GM18861 (cell line): ENCODE data around the gene CFAP45.

Source experiments
- ATAC-seq: cut with Tn5 transposase; IDR thresholded peaks from one replicate; pipeline ENCODE4 v1.9.1; 2021; ENCODE audit not compliant: unreplicated experiment

The CFAP45 gene

GRCh38 chr1:159828581-159829272 is 71.2 kb downstream of the CFAP45 start:
- no peak for ATAC-seq

- ATAC-seq: no peak
Observed at GRCh38 chr1:159828176-159828575, 71.8 kb downstream of the CFAP45 start.

- no peak for ATAC-seq
Observed at GRCh38 chr1:159827549-159827948, 72.4 kb downstream of the CFAP45 start.

GRCh38 chr1:159827102-159827490 is 72.9 kb downstream of the CFAP45 start:
- no peak for ATAC-seq

GRCh38 chr1:159826441-159827101 is 73.4 kb downstream of the CFAP45 start, which contains the start of gene SLAMF8:
Gene SLAMF8, plus strand, starts transcription at chr1:159826873. Its CDS starts 26 bp downstream, at chr1:159826899.
- ATAC-seq: no peak

- no peak for ATAC-seq
Observed at GRCh38 chr1:159825564-159825963, 74.4 kb downstream of the CFAP45 start.

GRCh38 chr1:159823406-159823805 is 76.6 kb downstream of the CFAP45 start:
- ATAC-seq: no peak
